ENCODE results near the gene ACADSB. TPM values are rescaled to one million over a fixed set of nuclear protein-coding genes. Genes with fewer than 3 reads are reported as not detected.

ACADSB gene
- total and polyA plus RNA-seq, 2 donors (not counting 1 experiment from before 2014, with no cell fraction given) = 6.8 to 27.8 TPM

DNA sequence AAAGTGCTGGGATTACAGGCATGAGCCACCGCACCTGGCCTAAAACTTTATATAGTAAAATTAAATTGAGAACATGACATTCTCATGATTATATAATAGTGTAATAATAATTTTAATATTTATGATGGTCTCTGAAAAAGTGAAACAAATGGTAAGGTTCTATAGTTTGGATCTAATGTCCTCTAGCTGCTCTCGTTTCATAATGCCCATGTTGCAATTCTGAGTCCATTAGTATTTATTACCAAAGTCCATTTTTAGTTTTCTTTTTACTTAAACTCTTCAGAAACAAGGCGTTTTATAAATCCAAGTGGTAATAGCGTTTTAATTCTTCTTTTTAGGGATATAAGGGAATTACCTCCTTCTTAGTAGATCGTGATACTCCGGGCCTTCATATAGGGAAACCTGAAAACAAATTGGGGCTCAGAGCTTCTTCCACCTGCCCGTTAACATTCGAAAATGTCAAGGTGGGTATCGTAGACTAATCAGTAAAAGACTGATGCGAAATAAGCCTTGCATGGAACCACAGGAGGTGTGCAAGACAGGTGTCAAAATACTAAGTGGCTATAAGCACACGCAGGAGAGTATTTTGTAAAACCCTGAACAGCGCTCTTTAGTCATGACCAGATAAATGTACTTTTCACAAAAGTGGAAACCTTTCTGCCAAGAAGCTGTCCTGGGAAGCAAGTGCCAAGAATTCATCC is 34.1 kb downstream of the ACADSB start:
- 89% methylated on average over 6 of the region's 12 CpGs for WGBS (ENCODE audit: insufficient coverage)
- no peak overlapping the region for H3K9ac ChIP-seq (ENCODE audit: low read length)
- no peak overlapping the region for H2AFZ ChIP-seq (ENCODE audit: insufficient read depth, low read depth, low read length, poor library complexity, severe bottlenecking)
- Mint-ChIP-seq H3K27ac (no peak overlapping the region), H3K4me1 (peaks cover 3% of the 10 kb centered on the region), H3K4me3 (no peak overlapping the region), H3K27me3 (no peaks in the 10 kb centered on the region), H3K9me3 (ENCODE audit: insufficient read depth) (no peaks in the 10 kb centered on the region)
- ChIA-PET POLR2A (no interaction called here), CTCF (interaction anchor here (0.9 to 7.8 kb wide), 13 partner anchors 9 to 523 kb away, joined by 3 to 71 read pairs (median 3); no protein-coding TSS in a partner anchor)
- H4K20me1 ChIP-seq (ENCODE audit: control insufficient read depth, insufficient read depth, low read length, poor library complexity, severe bottlenecking) = no peaks in the 10 kb centered on the region
- H3K4me3 ChIP-seq (ENCODE audit: control extremely low read depth in 1 of 5, extremely low read depth in 1 of 5, insufficient read depth in 1 of 5, low read depth in 2 of 5, low read length in 4 of 5) = no peak overlapping the region
- ATAC-seq (ENCODE audit: low read depth) = no peak
- H3K27ac ChIP-seq (ENCODE audit: low read length in 2 of 2) = no peak overlapping the region
- DNase-seq = no peak
- intact Hi-C loops (cut with micrococcal nuclease) = no loop called here
- H3K36me3 ChIP-seq (replicated peaks in 1 of 2; ENCODE audit: control extremely low read depth in 1 of 2, control insufficient read depth in 1 of 2, extremely low read depth in 1 of 2, insufficient read depth in 2 of 2, low read length in 1 of 2) = peaks cover 0 to 15% of the 10 kb centered on the region in 2 experiments
- H3K27me3 ChIP-seq (replicated peaks in 1 of 4; ENCODE audit: control extremely low read depth in 1 of 4, control insufficient read depth in 3 of 4, insufficient read depth in 4 of 4, low read length in 3 of 4) = no peaks in the 10 kb centered on the region
- no peak for TF ChIP-seq EZH2 (IDR thresholded peaks at IDR 0.05; ENCODE audit: borderline replicate concordance, insufficient read depth, low read depth, low read length, poor library complexity, severe bottlenecking)
- H3K79me2 ChIP-seq (ENCODE audit: control insufficient read depth, insufficient read depth, low read length) = no peaks in the 10 kb centered on the region
- no peaks in the 10 kb centered on the region for H3K4me1 ChIP-seq (ENCODE audit: control insufficient read depth in 2 of 2, insufficient read depth in 2 of 2, low read length in 2 of 2)
- H3K4me2 ChIP-seq (replicated peaks; ENCODE audit: low read depth, low read length, poor library complexity, severe bottlenecking) = no peak overlapping the region
- no peaks in the 10 kb centered on the region for H3K9me3 ChIP-seq (ENCODE audit: control extremely low read depth in 1 of 3, control insufficient read depth in 2 of 3, insufficient read depth in 1 of 3, low read length in 2 of 3)

- ATAC-seq (ENCODE audit: low read depth) = peak; percentile 62
- peak; percentile 63 for DNase-seq
- Histone ChIP-seq H3K4me1 (ENCODE audit: control insufficient read depth in 2 of 2, insufficient read depth in 2 of 2, low read length in 2 of 2) (no peaks in the 10 kb centered on the region), H3K36me3 (replicated peaks in 1 of 2; ENCODE audit: control extremely low read depth in 1 of 2, control insufficient read depth in 1 of 2, extremely low read depth in 1 of 2, insufficient read depth in 2 of 2, low read length in 1 of 2) (peaks cover 0 to 17% of the 10 kb centered on the region in 2 experiments), H3K27me3 (replicated peaks in 1 of 4; ENCODE audit: control extremely low read depth in 1 of 4, control insufficient read depth in 3 of 4, insufficient read depth in 4 of 4, low read length in 3 of 4) (no peaks in the 10 kb centered on the region), H3K9me3 (ENCODE audit: control extremely low read depth in 1 of 3, control insufficient read depth in 2 of 3, insufficient read depth in 1 of 3, low read length in 2 of 3) (no peaks in the 10 kb centered on the region), H3K9ac (ENCODE audit: low read length) (no peak overlapping the region), H3K4me2 (replicated peaks; ENCODE audit: low read depth, low read length, poor library complexity, severe bottlenecking) (no peak overlapping the region), H2AFZ (ENCODE audit: insufficient read depth, low read depth, low read length, poor library complexity, severe bottlenecking) (no peak overlapping the region), H4K20me1 (ENCODE audit: control insufficient read depth, insufficient read depth, low read length, poor library complexity, severe bottlenecking) (no peaks in the 10 kb centered on the region), H3K79me2 (ENCODE audit: control insufficient read depth, insufficient read depth, low read length) (no peaks in the 10 kb centered on the region), H3K4me3 (ENCODE audit: control extremely low read depth in 1 of 5, extremely low read depth in 1 of 5, insufficient read depth in 1 of 5, low read depth in 2 of 5, low read length in 4 of 5) (no peak overlapping the region), H3K27ac (ENCODE audit: low read length in 2 of 2) (no peak overlapping the region)
- no peaks in the 10 kb centered on the region for H3K9me3 Mint-ChIP-seq (ENCODE audit: insufficient read depth)
- peaks cover 3% of the 10 kb centered on the region for H3K4me1 Mint-ChIP-seq
- intact Hi-C loops (cut with micrococcal nuclease) = no loop called here
- no peak overlapping the region for H3K27ac Mint-ChIP-seq
- TF ChIP-seq EZH2 (IDR thresholded peaks at IDR 0.05; ENCODE audit: borderline replicate concordance, insufficient read depth, low read depth, low read length, poor library complexity, severe bottlenecking) (no peak), CTCF (IDR thresholded peaks at IDR 0.05) (peak; percentile 79)
- WGBS (ENCODE audit: insufficient coverage) = 0% methylated on average over 3 of the region's 5 CpGs
- ChIA-PET POLR2A (no interaction called here), CTCF (interaction anchor here (0.9 to 7.8 kb wide), 13 partner anchors 9 to 523 kb away, joined by 3 to 71 read pairs (median 3); no protein-coding TSS in a partner anchor)
- no peaks in the 10 kb centered on the region for H3K27me3 Mint-ChIP-seq
- no peak overlapping the region for H3K4me3 Mint-ChIP-seq
Observed at GRCh38 chr10:123043409-123043925, 34.7 kb downstream of the ACADSB start.

Data from B cell (primary cell).